ENCODE measurements around the gene ZBTB43.
"Not testable (repeated sequence)": the region's sequence is repeated elsewhere in the genome, so short reads cannot be mapped to it uniquely, and the experiment has no call there.

The ZBTB43 gene

GRCh38 chr9:126804696-126805553 is at the start of gene ZBTB43:
TSS of gene ZBTB43 (plus strand) at chr9:126805040. CDS start at chr9:126832510, 27,470 bp downstream.
- DNase-seq = peak; percentile 99

- no peak for DNase-seq
These were observed 49.4 kb upstream of the ZBTB43 start for GRCh38 chr9:126755317-126755875.

GRCh38 chr9:126756238-126756637 is 48.6 kb upstream of the ZBTB43 start:
- DNase-seq = no peak

- DNase-seq = no peak
These were observed 47.9 kb upstream of the ZBTB43 start for GRCh38 chr9:126756876-126757415.

GRCh38 chr9:126758916-126759585 is 45.8 kb upstream of the ZBTB43 start:
- no peak for DNase-seq

GRCh38 chr9:126761274-126761673 is 43.6 kb upstream of the ZBTB43 start:
- DNase-seq = no peak

GRCh38 chr9:126763130-126763764 is 41.6 kb upstream of the ZBTB43 start:
- DNase-seq = no peak

GRCh38 chr9:126773004-126773607 is 31.7 kb upstream of the ZBTB43 start:
- DNase-seq = no peak

GRCh38 chr9:126775926-126776325 is 28.9 kb upstream of the ZBTB43 start:
- no peak for DNase-seq

- DNase-seq = no peak
These were observed 27.1 kb upstream of the ZBTB43 start for GRCh38 chr9:126777733-126778132.

- no peak for DNase-seq
These were observed 26.7 kb upstream of the ZBTB43 start for GRCh38 chr9:126778141-126778540.

GRCh38 chr9:126778696-126779095 is 26.1 kb upstream of the ZBTB43 start:
- DNase-seq = not testable (repeated sequence)

- DNase-seq = peak; percentile 86
These were observed 23.4 kb upstream of the ZBTB43 start for GRCh38 chr9:126781186-126782052.

- DNase-seq = no peak
These were observed 22.8 kb upstream of the ZBTB43 start for GRCh38 chr9:126782053-126782388.

- no peak for DNase-seq
These were observed 20.9 kb upstream of the ZBTB43 start for GRCh38 chr9:126783949-126784348.

GRCh38 chr9:126784401-126784800 is 20.4 kb upstream of the ZBTB43 start:
- DNase-seq = no peak

GRCh38 chr9:126784841-126785240 is 20.0 kb upstream of the ZBTB43 start:
- DNase-seq = not testable (repeated sequence)

- no peak for DNase-seq
These were observed 16.8 kb upstream of the ZBTB43 start for GRCh38 chr9:126788046-126788445.

- peak; percentile 13 for DNase-seq
These were observed 16.0 kb upstream of the ZBTB43 start for GRCh38 chr9:126788634-126789349.

- DNase-seq = no peak
These were observed 14.3 kb upstream of the ZBTB43 start for GRCh38 chr9:126790561-126790960.
